HG03196 (cell line): ENCODE measurements around the gene FHOD3.

Experiments used
- ATAC-seq: cut with Tn5 transposase; IDR thresholded peaks from one replicate; pipeline ENCODE4 v1.9.1; 2021; ENCODE audit not compliant: unreplicated experiment

The FHOD3 gene

DNA sequence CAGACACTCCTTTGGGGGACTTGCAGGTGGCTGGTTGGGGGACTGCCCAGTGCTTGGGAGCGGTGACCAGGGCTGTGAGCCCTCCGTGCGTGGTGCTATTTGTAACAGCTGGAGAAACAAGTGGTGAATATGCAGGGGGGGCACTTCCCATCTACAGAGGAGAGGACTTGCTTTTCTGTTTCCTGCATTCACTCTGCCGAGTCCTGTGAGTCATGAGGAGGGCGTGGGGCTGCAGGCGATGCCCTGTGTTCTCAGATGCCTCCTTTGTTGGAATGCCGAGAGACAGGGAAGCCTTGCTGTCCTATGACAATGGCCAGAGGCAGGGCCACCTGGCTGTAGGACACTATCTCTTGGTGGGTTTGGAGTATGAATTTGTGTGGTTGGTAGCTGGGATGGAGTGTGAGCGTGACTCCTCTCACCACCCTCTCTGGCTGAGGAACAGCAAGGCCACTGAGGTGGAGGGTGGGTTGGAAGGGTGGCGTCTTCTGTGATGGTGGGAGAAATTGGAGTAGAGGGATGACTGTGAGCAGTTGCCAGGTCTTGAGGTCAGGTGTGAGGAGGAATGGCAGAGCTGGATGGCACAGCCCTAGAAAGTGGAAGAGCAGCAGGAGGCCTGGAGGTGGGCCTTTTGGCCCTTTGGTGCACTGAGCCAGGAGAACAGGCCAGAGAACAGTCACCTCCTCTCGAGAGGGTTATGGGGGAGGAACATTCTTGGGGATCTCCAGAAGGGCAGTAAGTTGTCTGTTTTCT is 24.3 kb downstream of the FHOD3 start:
- ATAC-seq, result no peak

DNA sequence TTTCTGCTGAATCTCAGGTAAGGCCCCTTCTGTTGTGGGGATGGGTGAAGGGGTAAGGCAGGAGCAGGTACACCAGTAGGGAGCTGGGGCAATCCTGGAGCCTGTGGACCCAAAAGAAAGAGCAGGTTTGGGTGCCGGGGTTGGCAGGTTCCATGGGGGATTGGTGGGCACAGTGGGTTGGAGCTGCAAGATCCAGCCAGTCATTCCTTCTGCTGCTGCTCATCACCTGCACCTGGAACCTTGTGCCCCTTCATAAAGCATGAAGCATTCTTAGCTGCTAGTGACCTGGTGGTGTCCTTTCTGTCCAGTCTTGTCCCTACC is 24.9 kb downstream of the FHOD3 start:
- ATAC-seq, result no peak

DNA sequence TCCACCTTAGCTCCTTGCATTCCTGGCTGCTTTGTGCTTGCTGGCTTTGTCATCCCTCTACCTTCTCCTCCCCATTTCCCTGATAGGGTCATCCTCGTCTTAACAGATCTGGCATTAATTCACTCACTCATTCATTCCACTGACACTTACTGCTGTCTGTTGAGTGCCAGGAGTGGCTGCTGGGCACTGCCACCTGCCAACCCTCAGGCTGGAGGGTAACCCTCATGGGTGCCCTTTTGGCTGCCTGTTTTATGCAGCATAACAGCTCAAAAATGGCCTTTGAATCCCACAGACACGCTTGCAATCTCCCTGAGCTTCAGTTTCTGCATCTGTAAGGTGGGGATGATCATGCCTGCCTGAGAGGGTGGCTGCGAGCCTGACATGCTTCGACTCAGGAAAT is 25.2 kb downstream of the FHOD3 start:
- no peak for ATAC-seq

DNA sequence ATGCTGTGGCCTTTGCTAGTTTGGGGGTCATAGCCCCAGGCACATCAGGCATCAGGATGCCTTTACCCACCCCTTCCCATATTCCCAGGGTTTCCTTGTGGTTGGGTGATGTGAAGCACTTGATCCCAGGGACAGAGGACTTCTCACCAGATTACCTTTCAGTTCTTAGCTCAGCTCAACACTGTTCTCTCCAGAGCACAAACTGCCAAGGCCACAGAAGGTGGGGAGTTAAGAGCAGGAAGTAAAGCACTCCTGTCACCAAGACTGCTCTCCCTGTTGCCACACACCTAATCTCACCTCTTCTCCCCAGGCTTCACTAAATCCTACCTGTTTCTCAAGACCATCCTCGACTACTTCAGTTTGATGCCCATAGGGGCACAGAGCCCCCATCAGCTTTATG is 25.9 kb downstream of the FHOD3 start:
- ATAC-seq, result no peak

DNA sequence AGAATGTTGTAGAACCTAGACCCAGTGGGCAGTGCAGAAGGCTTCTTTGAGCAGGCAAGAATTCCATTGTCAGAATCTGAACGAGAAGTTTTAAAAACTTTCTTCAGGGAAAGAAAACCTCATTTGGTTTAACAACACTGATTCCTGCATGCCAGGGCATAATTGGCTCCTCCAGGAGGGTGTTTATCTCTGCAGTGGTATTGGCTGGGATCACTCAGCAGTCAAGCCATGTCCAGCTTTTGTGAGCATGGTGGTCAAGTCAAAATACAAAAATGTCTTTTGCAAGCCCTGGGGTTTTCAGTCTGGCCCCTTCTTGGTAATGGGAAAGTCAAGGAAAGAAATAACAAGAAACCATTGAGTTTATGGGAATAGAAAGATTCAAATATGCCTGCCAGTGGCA is 28.3 kb downstream of the FHOD3 start:
- ATAC-seq, result no peak

DNA sequence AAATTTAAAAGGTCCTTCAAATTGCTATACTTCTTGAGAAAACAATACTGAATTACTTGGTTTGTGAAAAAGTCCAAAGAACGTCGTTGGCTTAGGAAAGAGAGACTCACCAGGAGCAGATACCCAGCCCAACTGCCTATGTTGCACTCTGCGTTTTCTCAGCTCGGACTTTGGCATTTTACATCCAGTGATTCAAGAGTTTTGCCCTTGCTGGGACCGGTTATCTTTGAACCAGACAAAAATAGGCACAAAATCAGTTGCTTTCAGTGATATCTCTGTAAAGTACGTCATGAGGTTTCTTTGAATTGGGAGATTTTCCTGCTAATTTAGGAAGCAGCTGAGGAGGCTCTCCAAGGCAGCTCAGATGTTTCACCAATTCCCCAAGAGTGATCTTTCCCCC is 29.3 kb downstream of the FHOD3 start:
- no peak for ATAC-seq

DNA sequence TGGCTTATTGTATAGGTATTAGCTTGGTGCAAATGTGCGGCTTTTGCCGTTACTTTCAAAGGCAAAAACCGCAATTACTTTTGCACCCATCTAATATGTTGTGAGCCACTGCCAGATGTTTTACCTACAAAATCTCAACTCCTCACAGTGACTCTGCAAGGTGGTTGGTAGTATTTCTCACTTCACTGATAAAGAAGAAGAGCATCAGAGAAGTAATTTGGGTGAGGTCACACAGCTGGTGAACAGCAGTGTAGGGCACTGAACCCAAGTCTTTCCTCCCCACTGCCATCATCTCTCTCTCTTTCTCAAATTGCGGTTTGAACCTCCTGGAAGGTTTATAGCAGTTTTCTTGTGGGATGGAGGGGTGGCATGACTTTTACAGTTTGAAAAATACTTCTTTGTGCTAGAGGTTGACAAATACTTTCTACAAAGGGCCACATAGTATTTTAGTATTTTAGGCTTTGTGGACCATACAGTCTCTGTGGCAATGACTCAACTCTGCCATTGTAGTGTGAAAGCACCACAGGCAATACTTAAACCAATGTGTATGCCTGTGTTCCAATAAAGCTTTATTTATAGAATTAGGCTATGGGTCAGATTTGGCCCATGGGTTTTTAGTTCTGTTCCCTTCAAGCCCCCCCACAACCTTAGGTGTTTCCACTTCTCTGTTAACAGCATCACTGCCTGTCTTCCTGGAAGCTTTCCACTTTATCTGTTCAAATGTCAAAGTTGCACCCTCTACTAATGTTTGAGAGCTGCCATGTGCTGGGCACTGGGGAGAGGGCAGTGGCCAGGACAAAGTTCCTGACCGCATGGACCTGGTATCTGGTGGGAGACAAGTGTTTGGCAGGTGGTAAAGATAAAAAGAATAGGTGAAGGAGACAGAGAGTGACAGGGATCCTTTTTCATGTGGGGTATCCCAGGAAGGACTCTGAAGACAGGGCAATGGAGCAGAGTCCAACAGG is 30.1 kb downstream of the FHOD3 start:
- no peak for ATAC-seq

DNA sequence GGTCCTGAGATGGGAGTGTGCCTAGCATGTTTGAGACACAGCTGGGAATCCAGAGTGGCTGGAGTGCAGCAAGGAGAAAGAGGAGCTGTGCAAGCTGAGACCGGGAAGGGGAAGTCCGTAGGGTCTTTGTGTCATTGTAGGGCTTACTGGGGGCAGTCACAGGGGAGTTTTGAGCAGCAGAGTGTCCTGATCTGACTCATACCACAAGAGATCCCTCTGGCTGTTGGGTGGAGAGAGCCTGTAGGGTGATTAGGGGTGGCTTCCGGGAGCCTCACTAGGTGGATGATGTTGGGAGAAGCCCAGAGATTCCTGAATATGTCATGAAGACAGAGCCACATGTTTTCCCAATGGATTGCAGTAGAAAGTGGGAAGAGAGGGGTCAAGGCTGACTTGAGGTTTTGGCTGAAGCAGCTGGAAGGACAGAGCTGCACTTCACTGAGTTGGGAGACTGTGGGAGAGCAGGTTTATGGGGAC is 30.9 kb downstream of the FHOD3 start:
- no peak for ATAC-seq

DNA sequence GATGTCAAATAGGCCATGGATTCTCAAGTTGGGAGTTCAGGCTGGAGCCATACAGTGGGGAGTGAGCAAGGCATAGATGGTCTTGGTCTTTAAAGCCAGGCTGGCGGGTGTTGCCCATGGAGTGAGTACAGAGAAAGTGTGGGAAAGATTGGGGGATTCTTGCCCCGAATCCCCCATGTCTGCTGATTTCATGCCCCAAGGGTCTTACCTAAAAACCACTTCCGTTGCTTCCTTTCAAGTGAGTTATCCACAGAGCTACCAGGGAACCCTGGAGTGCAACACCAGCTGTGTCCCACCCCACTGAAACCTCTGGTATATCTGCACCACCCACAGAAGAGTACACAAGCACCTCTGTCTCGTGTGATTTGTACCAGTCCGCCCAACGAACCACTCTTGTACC is 31.4 kb downstream of the FHOD3 start:
- no peak for ATAC-seq

DNA sequence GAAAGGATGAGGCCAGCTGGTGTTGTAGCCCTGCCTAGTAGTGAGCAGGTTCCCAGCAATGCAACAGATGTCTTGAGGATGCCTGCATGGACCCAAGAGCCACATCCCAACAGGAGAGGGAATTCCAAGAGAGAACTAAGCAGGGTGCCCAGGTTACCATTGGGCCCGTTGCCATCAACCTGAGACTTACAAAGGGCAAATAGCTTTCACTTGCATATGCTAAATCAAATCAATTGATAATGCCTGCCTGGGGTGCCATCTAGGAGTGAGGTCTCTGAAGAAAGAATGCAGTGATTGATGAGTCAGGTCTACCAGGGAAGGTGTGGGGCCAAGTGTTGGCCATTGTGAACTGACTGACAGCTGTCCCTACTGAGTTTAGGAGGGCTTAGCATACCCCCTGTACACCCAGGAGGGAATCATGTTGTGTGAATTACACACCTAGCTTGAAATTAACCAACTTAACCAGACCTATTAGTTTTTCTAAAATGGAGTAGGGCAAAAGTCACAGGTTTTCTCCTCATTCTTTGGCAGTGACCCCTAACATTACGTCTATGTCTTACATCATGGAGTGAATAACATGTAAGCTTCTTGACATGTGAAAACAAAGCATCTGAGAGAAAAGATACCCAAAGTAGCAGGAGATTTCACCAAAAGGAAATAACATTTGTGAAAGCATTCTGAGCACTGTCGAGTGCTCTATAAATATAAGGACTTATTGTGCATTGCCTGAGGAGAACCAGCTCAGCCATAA is 32.3 kb downstream of the FHOD3 start:
- no peak for ATAC-seq

DNA sequence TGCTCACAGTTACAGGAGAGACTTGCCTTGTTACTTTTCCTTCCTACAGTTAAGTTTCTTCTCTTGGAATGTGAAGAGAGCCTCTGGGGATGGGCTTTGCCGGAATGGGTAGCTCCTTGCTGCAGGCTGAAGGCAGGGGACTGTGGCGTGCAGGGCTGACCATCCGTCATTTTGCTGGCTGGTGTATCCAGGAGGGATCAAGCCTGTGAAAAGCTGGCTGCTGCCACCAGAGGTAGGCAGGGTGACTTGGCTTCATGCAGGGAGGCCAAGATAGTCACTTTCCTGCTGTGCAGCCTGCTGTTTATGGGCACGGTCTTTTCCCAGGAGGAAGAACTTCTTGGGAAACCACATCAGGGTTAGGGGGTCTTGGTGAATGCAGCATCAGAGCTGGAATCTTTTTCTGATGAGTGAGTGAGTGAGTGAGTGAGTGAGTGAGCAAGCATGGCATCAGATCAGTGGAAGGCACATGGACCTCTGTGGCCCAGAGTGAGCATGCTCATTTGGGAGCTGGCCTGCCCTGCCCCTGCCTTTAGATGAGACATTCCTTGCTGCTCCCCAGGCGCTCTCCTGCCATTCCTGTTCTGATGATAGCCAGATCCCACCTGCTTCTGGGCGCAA is 33.0 kb downstream of the FHOD3 start:
- ATAC-seq, result no peak

DNA sequence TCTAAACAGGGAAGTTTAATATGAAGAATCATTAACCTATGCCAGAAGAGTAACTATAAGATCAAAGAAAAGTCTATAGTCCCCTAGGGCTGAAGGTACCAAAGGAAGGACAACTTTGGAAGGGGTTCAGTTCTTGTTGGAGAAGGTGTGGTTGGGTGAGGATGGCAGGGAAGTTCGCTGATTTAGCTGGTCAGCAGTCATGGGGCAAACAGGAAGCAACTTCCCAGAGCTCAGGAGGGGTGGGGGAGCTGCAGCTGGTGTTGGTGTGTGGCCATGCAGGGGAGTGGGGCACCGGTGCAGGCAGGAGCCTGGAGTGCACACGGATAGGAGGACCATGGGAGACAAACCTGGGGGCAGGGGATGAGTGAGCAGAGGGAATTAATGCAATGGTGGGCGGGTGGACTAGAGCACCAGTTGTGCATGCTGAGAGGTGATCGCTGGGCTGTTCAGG is 34.0 kb downstream of the FHOD3 start:
- ATAC-seq, result no peak

DNA sequence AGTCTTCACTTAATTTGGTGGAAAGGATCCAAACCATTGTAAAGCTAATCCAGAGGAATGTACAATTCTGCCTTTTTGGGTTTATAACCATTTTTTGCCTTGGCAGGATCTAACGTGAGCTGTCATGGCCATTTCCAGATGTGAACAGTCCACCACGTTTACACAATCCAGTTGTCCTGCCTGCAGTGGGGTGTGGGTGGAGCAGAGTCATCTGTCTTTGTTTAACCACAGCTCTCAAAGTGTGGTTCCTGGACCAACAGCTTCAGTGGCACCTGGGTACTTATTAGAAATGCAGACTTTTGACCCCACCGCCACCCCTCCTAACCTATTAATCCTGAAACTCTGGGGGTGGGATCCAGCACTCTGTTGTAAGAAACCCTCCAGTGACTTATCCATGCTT is 35.9 kb downstream of the FHOD3 start:
- ATAC-seq, result no peak

DNA sequence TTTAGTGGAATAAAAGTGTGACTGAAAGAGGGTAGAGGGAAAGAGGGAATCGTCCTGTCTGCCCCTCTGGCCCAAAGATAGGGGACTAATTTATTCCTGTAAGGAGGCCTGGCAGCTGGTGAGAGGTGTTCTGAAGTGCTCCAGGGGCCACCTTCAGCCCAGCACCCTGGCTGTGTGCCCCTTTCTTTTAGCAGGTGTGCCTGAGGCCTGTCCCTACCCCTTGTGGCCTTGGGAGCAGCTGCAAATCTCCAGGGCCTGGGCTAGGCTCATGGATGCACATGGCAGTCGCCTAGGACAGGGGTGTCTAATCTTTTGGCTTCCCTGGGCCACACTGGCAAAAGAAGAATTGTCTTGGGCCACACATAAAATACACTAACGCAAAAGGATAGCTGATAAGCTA is 37.3 kb downstream of the FHOD3 start:
- ATAC-seq, result no peak

DNA sequence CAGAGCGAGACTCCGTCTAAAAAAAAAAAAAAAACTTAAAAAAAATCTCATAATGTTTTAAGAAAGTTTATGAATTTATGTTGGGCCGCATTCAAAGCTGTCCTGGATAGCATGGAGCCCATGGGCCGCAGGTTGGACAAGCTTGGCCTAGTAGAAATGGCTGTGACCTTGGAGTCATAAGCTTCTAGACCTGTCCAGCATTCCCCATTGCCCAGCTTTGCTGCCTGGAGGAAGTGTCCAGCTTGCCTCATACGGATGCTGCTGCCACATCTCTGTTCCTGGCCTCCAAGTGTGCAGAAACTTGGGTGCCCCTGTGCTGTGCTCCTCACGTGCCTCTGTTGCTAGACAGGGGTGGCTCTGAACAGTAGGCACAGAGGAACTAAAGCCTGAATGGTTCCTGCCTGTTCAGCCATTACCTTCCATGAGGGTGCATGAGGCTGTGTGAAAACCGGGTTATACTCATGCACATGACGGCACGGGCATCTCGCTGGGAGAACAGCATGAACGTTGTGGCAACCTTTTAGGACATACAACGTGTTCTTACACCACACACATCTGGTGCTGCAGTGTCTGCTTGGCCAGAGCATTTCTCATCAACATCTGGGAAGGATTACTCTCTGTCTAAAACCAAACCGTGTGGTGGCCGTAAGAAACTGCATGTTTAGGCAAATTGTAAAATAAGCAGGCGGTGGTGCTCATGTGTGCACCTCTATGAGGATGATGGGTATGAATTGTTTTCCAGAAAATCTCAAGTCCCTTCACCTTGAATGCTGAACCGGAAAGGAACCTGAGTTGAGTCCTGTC is 38.2 kb downstream of the FHOD3 start:
- no peak for ATAC-seq

DNA sequence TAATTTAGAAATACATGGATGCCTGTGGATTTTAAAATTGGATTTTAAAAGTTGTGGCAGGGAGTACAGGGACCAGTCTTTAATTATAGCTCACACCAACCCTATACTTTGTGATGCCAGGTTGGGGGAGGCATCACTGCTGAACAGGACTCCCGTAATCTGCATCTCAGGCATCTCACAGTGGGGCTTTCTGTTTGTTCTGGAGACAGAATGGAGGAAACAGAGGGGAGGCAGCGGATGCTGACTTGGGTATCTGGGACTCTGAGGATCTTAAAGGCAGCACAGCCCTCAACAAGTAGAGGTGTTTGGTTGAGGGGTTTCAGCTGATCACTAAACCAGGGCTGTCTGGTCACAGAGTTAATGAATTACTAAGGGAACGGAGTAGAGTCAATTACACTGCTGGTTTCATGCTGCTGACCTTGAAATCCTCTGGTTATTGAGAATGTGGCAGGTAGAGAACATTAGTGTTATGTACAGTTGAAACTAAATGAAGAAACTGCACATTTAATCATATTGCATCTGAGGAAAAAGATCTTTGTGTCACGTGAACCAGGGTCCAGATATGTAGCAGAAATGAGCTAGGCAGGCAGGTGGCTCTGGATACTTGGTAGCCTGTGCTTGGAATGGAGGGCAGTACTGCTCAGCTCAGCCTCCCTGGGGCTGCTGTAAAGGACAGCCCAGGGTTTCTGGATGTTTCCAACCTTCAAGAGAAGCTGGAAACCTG is 40.3 kb downstream of the FHOD3 start:
- no peak for ATAC-seq

DNA sequence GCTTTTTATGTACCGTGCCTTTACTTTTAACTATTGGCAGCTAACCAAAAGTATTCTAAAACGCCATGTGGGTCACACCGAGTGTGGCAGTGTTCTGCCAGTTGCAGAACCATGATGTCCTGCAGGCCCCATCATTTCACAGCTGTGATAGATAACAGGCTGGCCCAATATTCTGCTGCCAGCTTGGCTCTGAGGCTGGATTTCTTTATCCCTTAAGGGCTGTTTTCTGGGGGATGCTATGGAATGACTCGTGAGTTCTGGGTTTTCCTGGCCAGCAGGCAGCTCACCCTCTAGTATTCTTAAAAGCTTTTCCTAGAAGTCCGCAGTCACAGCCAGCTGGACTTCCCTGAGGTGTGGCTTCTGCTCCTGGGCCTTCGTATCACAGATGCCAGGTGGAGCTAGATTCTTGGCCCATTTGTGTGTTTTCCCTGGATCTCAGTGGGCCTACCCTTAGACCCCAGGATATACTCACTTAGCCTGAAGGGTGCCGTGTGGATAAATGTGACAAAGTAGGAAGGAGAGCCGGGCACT is 41.0 kb downstream of the FHOD3 start:
- ATAC-seq, result no peak

DNA sequence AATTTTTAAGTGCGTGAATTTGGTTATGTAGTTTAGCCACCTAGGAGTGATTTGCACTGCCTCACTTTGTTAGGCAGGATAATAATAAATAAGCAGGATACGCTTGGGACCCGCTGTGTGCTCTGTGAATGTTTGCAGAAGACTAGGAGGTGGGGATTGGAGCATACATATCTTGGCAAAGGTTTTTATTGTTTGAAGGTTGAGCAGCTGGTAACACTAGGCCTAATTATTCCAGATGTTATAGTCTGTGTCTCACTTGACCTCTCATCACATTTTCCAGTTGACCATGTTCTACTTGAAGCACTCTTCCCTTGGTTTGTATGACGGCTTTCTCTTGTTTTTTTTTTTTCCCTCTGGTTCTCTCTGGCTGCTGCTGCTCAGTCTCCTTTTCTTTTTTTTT is 42.7 kb downstream of the FHOD3 start:
- ATAC-seq, result no peak

DNA sequence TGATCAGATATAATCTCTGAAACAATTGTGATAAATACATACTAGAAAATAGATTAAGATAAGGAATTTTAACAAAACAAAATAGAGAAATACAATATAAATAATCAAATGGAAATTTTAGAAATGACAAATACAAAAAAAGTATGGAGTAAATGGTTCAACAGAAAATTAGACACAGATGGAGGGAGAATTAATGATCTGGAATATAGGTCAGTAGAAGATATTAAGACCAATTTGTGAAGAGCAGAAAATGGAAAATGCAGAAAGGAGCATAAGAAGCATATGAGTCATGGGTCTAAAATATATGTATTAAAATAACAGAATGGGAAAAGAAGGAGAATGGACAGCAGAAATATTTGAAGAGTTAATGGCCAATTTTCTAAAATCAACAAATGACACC is 44.4 kb downstream of the FHOD3 start:
- ATAC-seq, result no peak
